ENCODE data around the gene GRIN3A.
"Not testable (repeated sequence)": the region's sequence is repeated elsewhere in the genome, so short reads cannot be mapped to it uniquely, and the experiment has no call there.

Gene GRIN3A

GRCh38 chr9:101562966-101563365 is 175.5 kb downstream of the GRIN3A start:
- no peak overlapping the region for H3K27ac Mint-ChIP-seq
- peaks cover 13% of the 10 kb centered on the region for H3K9me3 Mint-ChIP-seq

GRCh38 chr9:101561740-101562139 is 176.7 kb downstream of the GRIN3A start:
- no peaks in the 10 kb centered on the region for H3K27me3 Mint-ChIP-seq (ENCODE audit: low read depth)
- H3K4me3 Mint-ChIP-seq: no peak overlapping the region
- H3K4me1 Mint-ChIP-seq: no peaks in the 10 kb centered on the region
- H3K9me3 Mint-ChIP-seq: peaks cover 19% of the 10 kb centered on the region
- peaks cover 90% of the 10 kb centered on the region for H3K36me3 Mint-ChIP-seq (ENCODE audit: low read depth)
- no peak for TF ChIP-seq CTCF (IDR thresholded peaks at IDR 0.05; ENCODE audit: unreplicated experiment in 3 of 3)
- no peak overlapping the region for H3K27ac Mint-ChIP-seq

More at GRCh38 chr9:101562966-101563365, 175.5 kb downstream of the GRIN3A start:
- Mint-ChIP-seq H3K36me3 (ENCODE audit: low read depth) (peaks cover 90% of the 10 kb centered on the region), H3K27me3 (ENCODE audit: low read depth) (no peaks in the 10 kb centered on the region), H3K4me3 (no peak overlapping the region), H3K4me1 (no peaks in the 10 kb centered on the region)
- no peak for TF ChIP-seq CTCF (IDR thresholded peaks at IDR 0.05; ENCODE audit: unreplicated experiment in 3 of 3)

- H3K27ac Mint-ChIP-seq; H3K27me3 Mint-ChIP-seq (ENCODE audit: low read depth); H3K4me3 Mint-ChIP-seq; H3K4me1 Mint-ChIP-seq; H3K9me3 Mint-ChIP-seq: not testable (repeated sequence)
- H3K36me3 Mint-ChIP-seq (ENCODE audit: low read depth): peaks cover 86% of the 10 kb centered on the region
- peak; percentile 28 to 38 (median 32) for TF ChIP-seq CTCF (IDR thresholded peaks at IDR 0.05; ENCODE audit: unreplicated experiment in 3 of 3)
These were observed 188.9 kb downstream of the GRIN3A start for GRCh38 chr9:101549472-101550098.

- Mint-ChIP-seq H3K27me3 (ENCODE audit: low read depth) (no peaks in the 10 kb centered on the region), H3K4me3 (no peak overlapping the region), H3K4me1 (no peaks in the 10 kb centered on the region), H3K36me3 (ENCODE audit: low read depth) (peaks cover 40% of the 10 kb centered on the region), H3K27ac (no peak overlapping the region), H3K9me3 (no peaks in the 10 kb centered on the region)
- no peak for TF ChIP-seq CTCF (IDR thresholded peaks at IDR 0.05; ENCODE audit: unreplicated experiment in 3 of 3)
These were observed 195.2 kb downstream of the GRIN3A start for GRCh38 chr9:101543098-101543735.

- Mint-ChIP-seq H3K27me3 (ENCODE audit: low read depth) (no peaks in the 10 kb centered on the region), H3K4me1 (no peaks in the 10 kb centered on the region), H3K4me3 (no peak overlapping the region), H3K9me3 (no peaks in the 10 kb centered on the region), H3K36me3 (ENCODE audit: low read depth) (peaks cover 17% of the 10 kb centered on the region), H3K27ac (no peak overlapping the region)
- TF ChIP-seq CTCF (IDR thresholded peaks at IDR 0.05; ENCODE audit: unreplicated experiment in 3 of 3): no peak
These were observed 198.4 kb downstream of the GRIN3A start for GRCh38 chr9:101540069-101540468.

GRCh38 chr9:101536938-101537337 is 201.5 kb downstream of the GRIN3A start:
- Mint-ChIP-seq H3K4me3 (no peak overlapping the region), H3K27me3 (ENCODE audit: low read depth) (no peaks in the 10 kb centered on the region), H3K9me3 (no peaks in the 10 kb centered on the region), H3K4me1 (peaks cover 14% of the 10 kb centered on the region), H3K36me3 (ENCODE audit: low read depth) (peaks cover 8% of the 10 kb centered on the region), H3K27ac (no peak overlapping the region)
- TF ChIP-seq CTCF (IDR thresholded peaks at IDR 0.05; ENCODE audit: unreplicated experiment in 3 of 3): no peak
